ENCODE results near the gene NCOA5.

The NCOA5 gene

DNA sequence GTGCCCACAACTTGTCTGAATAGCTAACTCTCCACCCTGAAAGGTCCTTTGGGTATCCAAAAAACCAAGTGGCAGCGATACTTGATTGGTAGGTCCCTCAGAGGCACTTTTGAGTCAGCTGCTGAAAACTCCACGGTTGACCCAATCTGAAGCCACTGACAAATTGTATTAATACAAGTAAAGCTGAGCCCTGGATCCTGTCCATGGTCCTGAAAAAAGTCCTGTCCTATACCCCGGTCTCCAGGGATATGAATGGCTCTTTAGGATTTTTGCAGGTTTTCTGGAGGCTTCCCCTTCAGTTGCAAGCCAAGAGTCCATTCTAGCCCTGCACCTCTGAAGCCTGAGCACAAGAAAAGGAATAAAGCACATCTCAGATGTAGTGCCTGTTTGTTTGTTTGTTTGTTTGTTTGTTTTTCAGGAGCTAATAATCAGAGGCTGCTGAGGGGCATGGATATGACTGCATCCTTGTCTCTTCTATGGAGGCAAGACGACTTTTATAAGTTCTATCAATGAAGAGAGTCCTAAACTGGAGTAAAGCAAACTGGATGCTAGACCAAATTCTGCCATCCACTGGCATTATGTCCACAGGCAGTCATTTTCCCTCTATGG is 62.4 kb downstream of the NCOA5 start:
- no peaks in the 10 kb centered on the region for H3K79me2 ChIP-seq (ENCODE audit: control insufficient read depth, insufficient read depth, low read length, unreplicated experiment)
- H3K36me3 ChIP-seq (ENCODE audit: insufficient read depth, low read length), result no peaks in the 10 kb centered on the region
- H2AFZ ChIP-seq (ENCODE audit: low read length, unreplicated experiment), result no peak overlapping the region
- no peak overlapping the region for H3K4me3 ChIP-seq (ENCODE audit: low read depth, low read length)
- no peaks in the 10 kb centered on the region for H3K4me1 ChIP-seq (ENCODE audit: control insufficient read depth, insufficient read depth, low read length, unreplicated experiment)
- peaks cover 94% of the 10 kb centered on the region for H3K27me3 ChIP-seq (ENCODE audit: insufficient read depth, low read length)
- no peak overlapping the region for H3K27ac ChIP-seq (ENCODE audit: low read depth, low read length)

GRCh38 chr20:46025376-46025783 is 64.4 kb downstream of the NCOA5 start:
- Histone ChIP-seq H3K4me1 (ENCODE audit: control insufficient read depth, insufficient read depth, low read length, unreplicated experiment) (no peaks in the 10 kb centered on the region), H2AFZ (ENCODE audit: low read length, unreplicated experiment) (no peak overlapping the region), H3K79me2 (ENCODE audit: control insufficient read depth, insufficient read depth, low read length, unreplicated experiment) (no peaks in the 10 kb centered on the region), H3K27me3 (ENCODE audit: insufficient read depth, low read length) (peaks cover 84% of the 10 kb centered on the region), H3K4me3 (ENCODE audit: low read depth, low read length) (no peak overlapping the region), H3K27ac (ENCODE audit: low read depth, low read length) (no peak overlapping the region), H3K36me3 (ENCODE audit: insufficient read depth, low read length) (no peaks in the 10 kb centered on the region)

GRCh38 chr20:46023999-46024398 is 65.8 kb downstream of the NCOA5 start:
- H3K4me1 ChIP-seq (ENCODE audit: control insufficient read depth, insufficient read depth, low read length, unreplicated experiment), result no peaks in the 10 kb centered on the region
- no peaks in the 10 kb centered on the region for H3K36me3 ChIP-seq (ENCODE audit: insufficient read depth, low read length)
- peaks cover 74% of the 10 kb centered on the region for H3K27me3 ChIP-seq (ENCODE audit: insufficient read depth, low read length)
- H3K79me2 ChIP-seq (ENCODE audit: control insufficient read depth, insufficient read depth, low read length, unreplicated experiment), result no peaks in the 10 kb centered on the region
- H2AFZ ChIP-seq (ENCODE audit: low read length, unreplicated experiment), result no peak overlapping the region
- no peak overlapping the region for H3K27ac ChIP-seq (ENCODE audit: low read depth, low read length)
- no peak overlapping the region for H3K4me3 ChIP-seq (ENCODE audit: low read depth, low read length)

GRCh38 chr20:46023148-46023484 is 66.6 kb downstream of the NCOA5 start:
- no peak overlapping the region for H2AFZ ChIP-seq (ENCODE audit: low read length, unreplicated experiment)
- no peaks in the 10 kb centered on the region for H3K36me3 ChIP-seq (ENCODE audit: insufficient read depth, low read length)
- peaks cover 65% of the 10 kb centered on the region for H3K27me3 ChIP-seq (ENCODE audit: insufficient read depth, low read length)
- no peaks in the 10 kb centered on the region for H3K79me2 ChIP-seq (ENCODE audit: control insufficient read depth, insufficient read depth, low read length, unreplicated experiment)
- H3K4me1 ChIP-seq (ENCODE audit: control insufficient read depth, insufficient read depth, low read length, unreplicated experiment), result no peaks in the 10 kb centered on the region
- no peak overlapping the region for H3K27ac ChIP-seq (ENCODE audit: low read depth, low read length)
- no peak overlapping the region; the same call in 1 of the 2 replicates for H3K4me3 ChIP-seq (ENCODE audit: low read depth, low read length)

DNA sequence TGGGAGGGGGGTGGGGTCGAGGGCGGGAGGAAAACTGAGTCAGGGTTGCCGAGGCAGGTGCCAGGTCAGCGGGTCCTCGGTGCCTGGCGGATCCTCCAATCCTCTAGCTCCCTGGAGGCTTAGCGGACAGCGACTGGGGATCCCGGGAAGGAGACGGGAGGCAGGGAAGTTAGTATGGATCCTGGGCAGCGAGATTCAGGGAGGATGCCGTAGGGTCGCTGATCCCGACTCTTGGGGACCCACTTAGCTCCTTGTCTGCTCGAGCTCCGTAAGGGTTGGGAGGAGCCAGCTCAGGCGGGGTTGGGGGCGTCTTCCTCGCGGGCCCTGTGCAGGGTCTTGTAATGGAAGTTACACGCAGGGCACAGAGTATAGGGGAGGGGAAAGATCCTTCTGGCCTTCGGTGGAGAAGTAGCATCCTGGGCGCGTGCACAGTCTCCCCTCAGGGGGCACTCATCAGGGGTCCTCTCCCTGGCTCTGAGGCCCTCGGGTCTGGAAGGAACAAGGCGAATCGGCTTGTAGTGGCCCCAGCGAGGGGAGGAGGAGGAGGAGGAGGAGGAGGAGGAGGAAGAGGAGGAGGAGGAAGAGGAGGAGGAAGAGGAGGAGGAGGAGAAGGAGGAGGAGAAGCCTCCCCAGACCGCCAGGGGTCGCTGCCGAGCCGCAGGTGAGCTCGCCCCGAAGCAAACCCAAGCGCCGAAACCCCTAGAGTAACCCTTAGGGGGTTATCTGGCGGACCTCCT is 67.2 kb downstream of the NCOA5 start:
- no peak overlapping the region for H3K27ac ChIP-seq (ENCODE audit: low read depth, low read length)
- no peaks in the 10 kb centered on the region for H3K36me3 ChIP-seq (ENCODE audit: insufficient read depth, low read length)
- no peaks in the 10 kb centered on the region for H3K79me2 ChIP-seq (ENCODE audit: control insufficient read depth, insufficient read depth, low read length, unreplicated experiment)
- H2AFZ ChIP-seq (ENCODE audit: low read length, unreplicated experiment), result no peak overlapping the region
- H3K4me1 ChIP-seq (ENCODE audit: control insufficient read depth, insufficient read depth, low read length, unreplicated experiment), result no peaks in the 10 kb centered on the region
- H3K27me3 ChIP-seq (ENCODE audit: insufficient read depth, low read length), result peaks cover 60% of the 10 kb centered on the region
- H3K4me3 ChIP-seq (ENCODE audit: low read depth, low read length), result peak overlapping the region; percentile 73

DNA sequence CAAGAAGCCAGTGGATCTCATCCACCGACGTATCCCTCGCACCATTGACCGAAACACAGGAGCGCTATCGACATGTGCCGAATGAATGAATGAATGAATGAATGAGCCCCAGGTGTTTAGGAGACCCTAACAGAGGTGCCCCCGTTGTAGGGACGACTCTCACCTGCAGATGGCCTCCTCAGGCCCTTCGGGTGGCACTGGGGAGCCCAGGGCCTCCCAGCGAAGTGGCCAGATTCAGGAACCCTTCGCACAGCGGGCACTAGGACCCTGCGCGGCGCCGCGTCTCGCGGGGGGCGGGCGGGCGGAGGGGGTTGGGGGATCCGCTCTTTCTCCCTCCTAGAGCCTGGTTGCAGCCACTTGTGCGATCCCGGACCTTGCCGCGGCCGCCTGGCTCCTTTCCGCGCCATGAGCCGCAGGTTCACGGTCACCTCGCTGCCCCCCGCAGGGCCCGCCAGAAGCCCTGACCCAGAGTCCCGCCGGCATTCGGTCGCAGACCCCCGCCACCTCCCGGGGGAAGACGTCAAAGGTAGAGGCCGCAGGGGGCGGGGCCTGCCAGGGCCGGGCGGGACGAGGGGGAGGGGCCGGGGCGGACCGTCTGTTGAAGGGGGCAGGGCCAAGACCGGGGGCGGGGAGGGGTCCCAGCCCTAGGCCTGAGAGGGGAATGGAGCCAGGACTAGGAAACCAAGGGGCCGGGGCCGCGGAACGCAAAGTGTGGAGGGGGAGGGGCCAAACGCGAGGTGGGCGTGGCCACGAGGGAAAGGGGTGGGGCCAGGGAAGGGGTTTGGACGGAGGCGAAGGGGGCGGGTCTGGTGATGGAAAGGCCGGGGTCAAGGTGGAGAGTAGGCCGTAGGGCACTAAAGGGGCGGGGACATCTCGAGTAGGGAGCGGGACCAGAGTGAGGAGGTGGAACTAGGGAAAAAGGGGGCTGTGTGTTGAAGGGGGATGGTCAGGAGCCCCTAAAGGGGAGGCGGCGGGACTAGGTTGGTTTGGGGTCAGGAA is 68.1 kb downstream of the NCOA5 start:
- Histone ChIP-seq H3K4me3 (ENCODE audit: low read depth, low read length) (peak overlapping the region; percentile 73), H3K4me1 (ENCODE audit: control insufficient read depth, insufficient read depth, low read length, unreplicated experiment) (no peaks in the 10 kb centered on the region), H3K36me3 (ENCODE audit: insufficient read depth, low read length) (no peaks in the 10 kb centered on the region), H2AFZ (ENCODE audit: low read length, unreplicated experiment) (no peak overlapping the region), H3K27ac (ENCODE audit: low read depth, low read length) (no peak overlapping the region), H3K27me3 (ENCODE audit: insufficient read depth, low read length) (peaks cover 51% of the 10 kb centered on the region), H3K79me2 (ENCODE audit: control insufficient read depth, insufficient read depth, low read length, unreplicated experiment) (no peaks in the 10 kb centered on the region)

DNA sequence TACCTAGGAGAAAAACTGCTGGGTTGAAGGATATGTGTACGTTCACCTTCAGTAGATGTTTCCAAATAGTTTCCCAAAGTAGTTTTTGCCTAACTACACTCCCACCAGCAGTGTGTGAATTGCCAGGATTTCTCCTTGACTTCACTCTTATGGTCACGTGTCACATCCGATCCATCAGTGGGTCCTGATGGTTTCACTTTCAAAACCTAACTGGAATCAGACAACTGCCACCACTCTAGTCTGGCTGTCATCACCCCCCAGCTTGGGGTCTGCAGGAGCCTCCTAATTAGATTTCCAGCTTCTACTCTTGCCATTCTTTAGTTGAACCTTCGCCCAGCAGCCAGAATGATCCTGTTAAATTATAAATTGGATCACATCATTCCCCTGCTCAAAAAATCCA is 69.2 kb downstream of the NCOA5 start:
- Histone ChIP-seq H3K4me3 (ENCODE audit: low read depth, low read length) (no peak overlapping the region), H3K79me2 (ENCODE audit: control insufficient read depth, insufficient read depth, low read length, unreplicated experiment) (no peaks in the 10 kb centered on the region), H3K4me1 (ENCODE audit: control insufficient read depth, insufficient read depth, low read length, unreplicated experiment) (no peaks in the 10 kb centered on the region), H2AFZ (ENCODE audit: low read length, unreplicated experiment) (no peak overlapping the region), H3K27me3 (ENCODE audit: insufficient read depth, low read length) (peaks cover 40% of the 10 kb centered on the region), H3K36me3 (ENCODE audit: insufficient read depth, low read length) (no peaks in the 10 kb centered on the region), H3K27ac (ENCODE audit: low read depth, low read length) (no peak overlapping the region)

DNA sequence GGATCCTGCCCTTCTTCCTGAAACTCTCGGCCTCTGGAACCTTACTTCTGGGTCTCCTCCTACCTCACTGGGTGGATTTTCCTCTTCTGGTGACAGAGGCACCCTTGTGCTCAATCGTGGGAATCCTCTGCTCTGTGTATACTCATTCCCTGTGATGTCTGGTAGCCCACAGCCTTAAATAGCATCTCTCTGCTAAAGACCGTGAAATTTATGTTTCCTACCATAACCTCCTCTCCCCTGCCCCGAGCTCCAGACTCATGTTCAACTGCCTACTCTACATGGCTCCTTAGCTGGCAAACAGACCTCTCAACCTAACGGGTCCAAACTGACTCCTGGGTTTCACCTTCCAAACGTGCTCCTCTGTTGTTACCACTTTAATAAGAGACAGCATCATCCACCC is 71.2 kb downstream of the NCOA5 start:
- Histone ChIP-seq H3K79me2 (ENCODE audit: control insufficient read depth, insufficient read depth, low read length, unreplicated experiment) (no peaks in the 10 kb centered on the region), H3K4me3 (ENCODE audit: low read depth, low read length) (no peak overlapping the region), H3K27ac (ENCODE audit: low read depth, low read length) (no peak overlapping the region), H3K36me3 (ENCODE audit: insufficient read depth, low read length) (no peaks in the 10 kb centered on the region), H2AFZ (ENCODE audit: low read length, unreplicated experiment) (no peak overlapping the region), H3K27me3 (ENCODE audit: insufficient read depth, low read length) (peaks cover 20% of the 10 kb centered on the region), H3K4me1 (ENCODE audit: control insufficient read depth, insufficient read depth, low read length, unreplicated experiment) (no peaks in the 10 kb centered on the region)

DNA sequence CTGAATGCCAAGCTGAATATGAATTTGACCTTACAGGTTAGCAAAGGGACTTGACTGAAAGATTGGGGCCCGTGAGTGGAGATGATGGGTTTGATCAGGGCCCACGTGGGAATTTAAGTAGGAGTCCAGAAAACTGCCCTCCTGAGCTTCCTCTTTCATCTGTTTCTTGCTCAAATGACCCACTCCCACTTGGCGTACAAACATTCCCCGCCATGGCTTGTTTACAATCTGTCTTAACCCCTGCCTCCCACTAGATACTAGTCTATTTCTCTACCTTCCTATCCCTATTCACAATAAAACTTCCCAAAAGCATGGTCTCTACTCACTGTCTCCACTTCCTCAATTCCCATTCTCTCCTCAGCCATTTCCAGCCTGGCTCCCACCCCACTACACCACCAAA is 71.7 kb downstream of the NCOA5 start:
- no peak overlapping the region for H3K27ac ChIP-seq (ENCODE audit: low read depth, low read length)
- no peak overlapping the region for H2AFZ ChIP-seq (ENCODE audit: low read length, unreplicated experiment)
- H3K4me3 ChIP-seq (ENCODE audit: low read depth, low read length), result no peak overlapping the region
- H3K4me1 ChIP-seq (ENCODE audit: control insufficient read depth, insufficient read depth, low read length, unreplicated experiment), result no peaks in the 10 kb centered on the region
- no peaks in the 10 kb centered on the region for H3K36me3 ChIP-seq (ENCODE audit: insufficient read depth, low read length)
- H3K27me3 ChIP-seq (ENCODE audit: insufficient read depth, low read length), result peaks cover 19% of the 10 kb centered on the region; the same call in 1 of the 2 replicates
- no peaks in the 10 kb centered on the region for H3K79me2 ChIP-seq (ENCODE audit: control insufficient read depth, insufficient read depth, low read length, unreplicated experiment)

DNA sequence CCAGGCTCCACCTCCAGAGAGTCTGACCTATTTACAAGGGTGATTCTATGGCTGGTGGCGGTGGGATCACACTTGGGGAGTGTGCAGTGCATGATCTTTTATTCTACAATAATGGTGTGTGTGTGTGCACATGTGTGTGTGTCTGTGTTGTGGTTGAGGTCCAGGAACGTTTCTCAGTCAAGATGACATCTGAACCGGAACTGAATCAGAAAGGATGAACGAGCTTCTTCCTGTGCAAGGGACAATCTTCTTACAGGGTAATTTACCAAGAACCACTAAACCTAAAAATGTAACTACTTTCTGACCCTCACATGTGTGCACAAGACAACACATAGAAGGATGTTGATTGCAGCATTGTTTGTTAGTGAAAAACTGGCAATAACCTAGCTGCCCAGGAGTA is 72.5 kb downstream of the NCOA5 start:
- Histone ChIP-seq H3K4me3 (ENCODE audit: low read depth, low read length) (no peak overlapping the region), H3K4me1 (ENCODE audit: control insufficient read depth, insufficient read depth, low read length, unreplicated experiment) (no peaks in the 10 kb centered on the region), H2AFZ (ENCODE audit: low read length, unreplicated experiment) (no peak overlapping the region), H3K36me3 (ENCODE audit: insufficient read depth, low read length) (no peaks in the 10 kb centered on the region), H3K27me3 (ENCODE audit: insufficient read depth, low read length) (peaks cover 25% of the 10 kb centered on the region), H3K27ac (ENCODE audit: low read depth, low read length) (no peak overlapping the region), H3K79me2 (ENCODE audit: control insufficient read depth, insufficient read depth, low read length, unreplicated experiment) (no peaks in the 10 kb centered on the region)
